HFF-Myc (cell line): ENCODE data around the gene PDPN.

Experiments used
- DNase-seq: peaks from one replicate; pipeline ENCODE4 v3.0.0-alpha.2; 2011; ENCODE audit warnings: low read depth; ENCODE audit errors: extremely low read depth
- H3K4me3 ChIP-seq: replicated peaks from 2 replicates; pipeline ENCODE4 v1.5.1; 2011; ENCODE audit warnings: low read depth, mild to moderate bottlenecking, control low read depth, low read length
- TF ChIP-seq, protein P1 (sequence below): IDR thresholded peaks from 2 replicates; pipeline ENCODE4 v1.5.1; 2012; ENCODE audit warnings: mild to moderate bottlenecking, low read depth, low read length, control low read depth; ENCODE audit errors: missing control alignments

Gene PDPN

DNA sequence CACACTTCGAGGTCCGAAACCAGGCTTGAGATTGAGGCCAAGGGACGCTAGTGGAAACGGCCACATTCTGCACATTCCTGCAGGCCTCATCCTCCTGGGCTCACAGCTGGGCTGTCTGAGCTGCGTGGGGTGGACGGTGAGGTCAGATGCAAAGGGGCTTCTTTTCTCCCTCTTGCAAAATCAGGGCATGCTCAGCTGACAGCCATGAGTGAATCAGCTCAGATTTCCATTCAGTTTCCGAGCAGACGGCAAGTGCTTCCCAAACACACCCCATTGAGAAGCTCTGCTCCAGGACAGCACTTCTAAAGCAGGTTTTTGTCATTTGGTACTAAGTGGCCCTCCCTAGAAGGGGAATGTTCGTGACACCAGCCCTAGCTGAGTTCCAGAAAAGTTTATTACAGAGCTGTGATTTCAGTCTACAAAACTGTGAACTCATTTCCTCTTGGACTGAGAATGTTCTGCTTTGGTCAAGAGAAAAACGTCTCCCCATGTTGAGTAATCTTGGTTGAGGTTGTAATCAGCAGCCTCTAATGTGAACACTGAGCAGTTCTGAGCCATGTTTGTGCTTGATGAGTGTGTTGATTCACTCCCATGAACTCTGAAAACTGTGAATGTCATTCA is 10.0 kb downstream of the PDPN start:
- DNase-seq = no peak
- TF ChIP-seq, protein P1, sequence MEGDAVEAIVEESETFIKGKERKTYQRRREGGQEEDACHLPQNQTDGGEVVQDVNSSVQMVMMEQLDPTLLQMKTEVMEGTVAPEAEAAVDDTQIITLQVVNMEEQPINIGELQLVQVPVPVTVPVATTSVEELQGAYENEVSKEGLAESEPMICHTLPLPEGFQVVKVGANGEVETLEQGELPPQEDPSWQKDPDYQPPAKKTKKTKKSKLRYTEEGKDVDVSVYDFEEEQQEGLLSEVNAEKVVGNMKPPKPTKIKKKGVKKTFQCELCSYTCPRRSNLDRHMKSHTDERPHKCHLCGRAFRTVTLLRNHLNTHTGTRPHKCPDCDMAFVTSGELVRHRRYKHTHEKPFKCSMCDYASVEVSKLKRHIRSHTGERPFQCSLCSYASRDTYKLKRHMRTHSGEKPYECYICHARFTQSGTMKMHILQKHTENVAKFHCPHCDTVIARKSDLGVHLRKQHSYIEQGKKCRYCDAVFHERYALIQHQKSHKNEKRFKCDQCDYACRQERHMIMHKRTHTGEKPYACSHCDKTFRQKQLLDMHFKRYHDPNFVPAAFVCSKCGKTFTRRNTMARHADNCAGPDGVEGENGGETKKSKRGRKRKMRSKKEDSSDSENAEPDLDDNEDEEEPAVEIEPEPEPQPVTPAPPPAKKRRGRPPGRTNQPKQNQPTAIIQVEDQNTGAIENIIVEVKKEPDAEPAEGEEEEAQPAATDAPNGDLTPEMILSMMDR = no peak
- no peak overlapping the region for H3K4me3 ChIP-seq

DNA sequence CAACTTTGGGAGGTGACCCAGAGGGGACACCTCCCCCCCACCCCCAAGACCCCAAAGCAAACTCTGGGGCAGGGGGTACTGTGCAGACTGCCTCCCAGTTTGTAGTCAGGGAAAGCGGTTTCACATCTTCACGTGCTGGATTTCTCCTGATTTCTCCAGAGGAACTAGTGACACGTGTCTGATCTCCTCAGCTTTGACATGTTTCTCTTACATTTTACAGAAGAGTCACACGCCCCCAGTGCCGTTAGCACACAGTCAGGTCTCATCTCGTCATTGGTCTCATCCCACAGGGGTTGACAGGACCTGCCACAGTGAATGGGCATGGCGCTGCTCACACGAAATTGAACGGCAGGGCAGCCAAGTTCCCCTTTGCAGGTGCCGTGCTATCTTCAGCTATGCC is 11.8 kb downstream of the PDPN start:
- DNase-seq = no peak
- H3K4me3 ChIP-seq = no peak overlapping the region
- TF ChIP-seq, protein P1 = no peak

DNA sequence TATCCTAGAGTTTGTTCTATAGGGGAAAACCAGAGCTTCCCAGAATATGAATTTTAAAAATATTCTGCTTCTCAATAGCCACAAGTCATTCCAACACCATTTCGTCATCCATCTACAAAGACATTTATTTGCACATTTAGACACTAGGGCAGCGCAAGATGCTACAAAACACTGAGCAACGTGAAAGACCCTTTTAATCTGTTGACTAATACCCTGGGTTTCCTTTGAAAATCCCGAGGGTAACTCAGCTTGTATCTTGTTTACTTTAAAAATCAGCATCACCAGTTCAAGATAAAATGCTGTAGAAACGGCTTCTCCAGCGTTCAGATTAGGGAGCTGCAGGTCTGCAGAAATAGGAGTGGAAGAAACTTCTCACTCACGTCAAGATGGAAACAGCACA is 13.5 kb downstream of the PDPN start:
- DNase-seq = no peak
- TF ChIP-seq, protein P1 = no peak
- H3K4me3 ChIP-seq = no peak overlapping the region

- TF ChIP-seq, protein P1 = no peak
- no peak overlapping the region for H3K4me3 ChIP-seq
- no peak for DNase-seq
These were observed 17.3 kb downstream of the PDPN start for GRCh38 chr1:13600762-13601453.

GRCh38 chr1:13604176-13604575 is 20.5 kb downstream of the PDPN start:
- TF ChIP-seq, protein P1 = no peak
- no peak overlapping the region for H3K4me3 ChIP-seq
- DNase-seq = no peak

DNA sequence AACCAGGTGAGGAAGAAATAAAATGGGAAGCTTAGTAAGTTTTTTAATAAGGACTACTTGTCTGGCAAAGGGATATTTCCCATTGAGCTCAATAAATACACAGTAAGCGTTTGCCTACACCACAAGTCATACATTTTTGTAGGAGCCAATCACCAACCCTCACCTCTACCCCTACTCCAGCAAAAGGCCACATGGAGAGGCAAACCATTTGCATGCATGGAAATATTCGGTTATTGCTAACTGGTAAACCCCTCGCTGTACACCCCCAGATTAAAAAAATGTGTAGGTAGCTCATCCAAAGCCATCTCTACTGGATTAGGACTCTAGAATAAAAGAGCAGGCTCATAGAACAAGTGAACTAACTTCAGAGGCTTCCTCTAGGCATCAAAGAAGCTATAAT is 21.1 kb downstream of the PDPN start:
- TF ChIP-seq, protein P1 = no peak
- DNase-seq = no peak
- H3K4me3 ChIP-seq = no peak overlapping the region
